Omental fat pad (tissue), 4 donors: ENCODE measurements around the gene LRRC59. TPM values are rescaled to one million over a fixed set of nuclear protein-coding genes. Genes with fewer than 3 reads are reported as not detected.

Source experiments
- ATAC-seq: fragments of 150-250 bp; one replicate; pipeline ENCODE4 v1.9.1; 2016; ENCODE audit warnings: mild to moderate bottlenecking, moderate library complexity; ENCODE audit not compliant: low FRiP score
- DNase-seq: peaks from one replicate; pipeline ENCODE4 v3.0.0-alpha.2; 2019; ENCODE audit warnings: low spot score
- total RNA-seq, 4 donors: library from RNA; depleted of rRNA; stranded (reverse); fragments of >200 nt; gene quantifications; one replicate each; pipeline ENCODE4 v1.1.0, GENCODE V29; 2016
- TF ChIP-seq, protein P1 (sequence below), 3 donors: fragments of 450-650 bp; IDR thresholded peaks; one replicate each; pipeline ENCODE4 v1.5.1; 2016 to 2017; ENCODE audit warnings: antibody characterized with exemption in 3 of 3, mild to moderate bottlenecking in 3 of 3, moderate library complexity in 2 of 3

The LRRC59 gene
- total RNA-seq, 4 donors from 2014 or later: 53.6 to 193 (median 102) TPM

DNA sequence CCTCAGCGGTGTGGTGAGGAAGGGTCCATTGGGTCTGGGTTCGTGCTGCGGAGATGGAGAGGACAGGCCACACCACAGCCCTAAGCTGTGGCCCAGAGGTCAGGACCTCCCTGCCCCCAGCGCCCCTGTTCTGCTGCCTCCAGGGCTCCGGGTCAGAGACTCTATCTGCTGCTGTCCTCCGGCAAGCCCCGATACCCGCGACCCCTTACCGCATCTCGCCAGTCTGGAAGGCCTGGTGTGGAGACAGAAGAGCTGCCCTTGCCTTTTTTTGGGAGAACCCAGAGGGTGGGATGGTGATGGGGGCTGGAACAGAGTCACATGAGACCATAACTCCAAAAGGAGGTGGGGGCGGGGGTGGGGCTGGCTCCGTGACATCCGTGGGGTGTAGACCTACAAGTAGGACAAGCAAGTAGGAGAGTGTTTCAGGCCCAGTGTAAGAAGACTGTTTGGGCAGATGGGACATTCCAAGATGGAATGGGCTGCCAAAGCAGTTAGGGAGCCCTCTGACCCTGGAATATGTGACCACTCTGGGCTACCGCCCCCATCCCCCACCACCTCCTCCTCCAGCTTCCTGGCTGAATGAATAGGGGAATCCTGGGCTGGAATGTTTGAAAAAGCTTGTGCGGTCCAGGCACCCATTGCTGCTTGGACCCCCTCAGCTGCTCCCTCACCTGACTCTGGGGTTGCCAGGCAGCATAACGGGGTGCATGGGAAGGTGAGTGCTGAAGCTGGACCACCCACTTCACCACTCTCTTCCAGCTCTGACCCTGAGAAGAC, 50.0 kb downstream of the LRRC59 start:
- TF ChIP-seq, protein P1, sequence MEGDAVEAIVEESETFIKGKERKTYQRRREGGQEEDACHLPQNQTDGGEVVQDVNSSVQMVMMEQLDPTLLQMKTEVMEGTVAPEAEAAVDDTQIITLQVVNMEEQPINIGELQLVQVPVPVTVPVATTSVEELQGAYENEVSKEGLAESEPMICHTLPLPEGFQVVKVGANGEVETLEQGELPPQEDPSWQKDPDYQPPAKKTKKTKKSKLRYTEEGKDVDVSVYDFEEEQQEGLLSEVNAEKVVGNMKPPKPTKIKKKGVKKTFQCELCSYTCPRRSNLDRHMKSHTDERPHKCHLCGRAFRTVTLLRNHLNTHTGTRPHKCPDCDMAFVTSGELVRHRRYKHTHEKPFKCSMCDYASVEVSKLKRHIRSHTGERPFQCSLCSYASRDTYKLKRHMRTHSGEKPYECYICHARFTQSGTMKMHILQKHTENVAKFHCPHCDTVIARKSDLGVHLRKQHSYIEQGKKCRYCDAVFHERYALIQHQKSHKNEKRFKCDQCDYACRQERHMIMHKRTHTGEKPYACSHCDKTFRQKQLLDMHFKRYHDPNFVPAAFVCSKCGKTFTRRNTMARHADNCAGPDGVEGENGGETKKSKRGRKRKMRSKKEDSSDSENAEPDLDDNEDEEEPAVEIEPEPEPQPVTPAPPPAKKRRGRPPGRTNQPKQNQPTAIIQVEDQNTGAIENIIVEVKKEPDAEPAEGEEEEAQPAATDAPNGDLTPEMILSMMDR (IDR thresholded peaks at IDR 0.05): no peak
- DNase-seq (no peak), ATAC-seq (peak; percentile 1)

DNA sequence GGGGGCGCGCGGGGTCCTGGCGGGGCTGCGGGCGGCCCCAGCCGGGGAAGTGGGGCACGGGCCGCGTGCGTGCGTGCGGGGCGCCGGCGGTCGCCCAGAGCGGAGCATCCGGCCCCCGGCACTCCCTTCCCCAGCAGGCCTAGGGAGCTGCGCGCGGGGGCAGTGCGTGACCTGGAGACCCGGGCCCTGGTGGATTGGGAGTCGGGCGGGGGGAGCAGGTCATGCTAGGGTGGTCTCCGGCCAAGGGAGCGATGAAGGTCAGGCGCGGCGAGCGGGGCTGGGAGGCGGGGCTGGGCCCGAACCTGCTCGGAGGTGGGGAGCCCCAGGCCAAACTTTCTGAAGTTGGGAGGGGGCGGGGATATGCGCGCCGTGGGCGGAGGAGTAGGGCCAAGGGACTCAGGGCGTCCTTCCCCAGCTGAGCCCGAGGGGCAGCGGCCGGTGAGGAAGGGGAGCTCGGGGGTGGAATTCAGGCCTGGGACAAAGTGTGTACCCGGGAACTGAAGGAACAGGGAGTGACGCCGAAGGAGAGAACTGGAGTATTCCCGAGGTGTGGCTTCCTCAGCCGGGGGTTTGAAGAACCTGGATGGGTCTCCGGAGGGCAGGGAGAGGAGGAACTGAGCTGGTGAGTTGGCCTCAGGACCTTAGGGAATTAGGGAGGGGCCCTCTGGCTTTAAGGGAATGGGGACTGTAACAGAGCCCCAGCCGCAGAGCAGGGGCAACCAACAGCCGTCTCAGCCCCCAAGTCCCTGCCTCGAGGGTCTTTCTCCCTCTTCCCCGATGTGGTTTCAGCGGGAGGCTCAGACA, 50.8 kb downstream of the LRRC59 start:
- DNase-seq: no peak
- TF ChIP-seq, protein P1 (IDR thresholded peaks at IDR 0.05): no peak
- ATAC-seq: peak; percentile 53

DNA sequence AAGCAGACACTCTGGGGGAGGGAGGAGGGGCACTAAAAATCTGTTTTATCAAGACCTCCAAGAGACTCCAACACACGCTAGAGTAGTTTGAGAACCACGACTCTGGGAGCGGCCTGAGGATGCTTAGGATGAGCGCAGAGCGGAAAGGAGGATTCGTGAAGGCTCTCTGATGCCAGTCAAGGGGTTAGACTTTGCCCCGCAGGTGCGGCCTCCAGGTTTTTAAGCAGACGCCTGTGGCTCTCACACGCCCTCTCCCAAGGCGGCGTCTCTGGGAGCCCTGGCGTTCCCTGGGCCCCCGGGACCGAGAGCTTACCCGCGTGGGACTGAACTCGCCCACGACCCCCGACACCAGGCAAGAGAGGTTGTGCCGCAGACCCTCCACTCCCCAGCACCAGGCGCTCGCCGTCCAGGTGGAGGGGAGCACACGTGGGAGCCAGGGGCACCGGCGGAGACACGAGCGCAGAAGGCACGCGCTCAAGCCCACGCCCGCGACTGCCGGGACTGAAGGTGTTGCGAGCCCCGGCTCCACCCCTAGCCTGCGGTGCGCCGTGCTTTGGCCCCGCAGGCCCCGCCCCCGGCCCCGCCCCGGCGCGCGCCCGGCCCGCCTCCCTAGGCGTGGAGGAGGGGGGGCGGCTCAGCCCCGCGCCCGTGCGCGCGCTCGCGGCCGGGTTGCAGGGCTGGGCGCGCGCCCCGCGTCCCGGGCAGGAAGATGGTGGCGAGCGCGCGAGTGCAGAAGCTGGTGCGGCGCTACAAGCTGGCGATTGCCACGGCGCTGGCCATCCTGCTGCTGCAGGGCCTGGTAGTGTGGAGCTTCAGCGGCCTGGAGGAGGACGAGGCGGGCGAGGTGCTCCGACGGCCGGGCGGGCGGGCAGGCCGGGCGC, 51.7 kb downstream of the LRRC59 start, which contains the start of gene XYLT2:
XYLT2 (plus strand) TSS at position 695 of the 881 bp plus-strand sequence; CDS start at position 710, 15 bp downstream.
- TF ChIP-seq, protein P1 (IDR thresholded peaks at IDR 0.05): no peak
- peak; percentile 91 for ATAC-seq
- peak; percentile 38 for DNase-seq

DNA sequence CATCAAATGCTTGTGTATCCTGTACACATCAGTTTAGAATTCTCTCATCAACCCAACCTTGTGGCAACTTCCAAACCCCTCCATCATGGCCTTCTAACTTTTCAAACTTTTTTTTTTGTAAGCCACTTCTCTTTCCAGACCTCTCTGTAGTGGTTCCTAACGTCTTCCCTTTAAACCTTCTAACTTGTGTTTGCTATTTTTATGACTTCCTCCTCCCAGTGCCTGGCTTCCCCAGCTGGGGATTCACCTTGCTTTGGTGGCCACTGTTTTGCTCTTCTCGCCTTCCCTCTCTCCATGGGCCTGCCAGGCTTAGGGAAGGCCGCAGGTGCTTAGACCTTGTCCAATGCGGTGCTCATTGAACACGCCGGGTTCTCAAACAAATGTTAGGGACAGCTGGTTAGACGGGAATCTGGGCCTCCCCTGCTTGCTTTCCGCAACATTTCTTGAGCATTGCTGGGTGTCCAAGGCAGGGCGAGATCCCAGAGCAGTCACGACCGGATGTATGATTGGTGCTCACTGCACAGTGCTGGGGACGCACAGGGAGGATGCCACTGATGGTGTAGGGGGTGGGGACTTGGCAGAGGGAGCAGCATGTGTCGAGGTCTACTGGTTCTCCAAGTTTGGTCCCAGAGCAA, 52.5 kb downstream of the LRRC59 start:
- TF ChIP-seq, protein P1 (IDR thresholded peaks at IDR 0.05): no peak
- DNase-seq (no peak), ATAC-seq (no peak)

DNA sequence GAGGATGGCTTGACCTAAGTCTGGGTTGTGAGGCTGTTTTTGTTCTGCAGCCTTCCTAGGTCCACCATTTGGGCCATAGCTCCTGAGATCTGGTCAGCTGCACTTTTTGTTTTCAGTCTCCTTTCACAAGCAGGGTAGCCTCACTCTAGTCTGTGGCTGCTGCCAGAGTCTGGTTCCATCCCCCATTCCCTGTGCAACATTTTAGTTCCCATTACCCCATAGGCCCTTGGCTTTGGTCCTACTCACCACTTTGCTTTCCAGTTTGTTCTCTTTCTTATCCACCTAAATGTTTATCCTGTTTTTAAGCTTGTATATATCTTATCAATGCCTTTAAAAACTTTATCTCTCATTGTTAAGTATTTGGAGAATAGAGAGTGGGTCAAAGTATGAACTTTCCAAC, 57.9 kb downstream of the LRRC59 start:
- TF ChIP-seq, protein P1 (IDR thresholded peaks at IDR 0.05): no peak
- no peak for DNase-seq
- ATAC-seq: no peak

DNA sequence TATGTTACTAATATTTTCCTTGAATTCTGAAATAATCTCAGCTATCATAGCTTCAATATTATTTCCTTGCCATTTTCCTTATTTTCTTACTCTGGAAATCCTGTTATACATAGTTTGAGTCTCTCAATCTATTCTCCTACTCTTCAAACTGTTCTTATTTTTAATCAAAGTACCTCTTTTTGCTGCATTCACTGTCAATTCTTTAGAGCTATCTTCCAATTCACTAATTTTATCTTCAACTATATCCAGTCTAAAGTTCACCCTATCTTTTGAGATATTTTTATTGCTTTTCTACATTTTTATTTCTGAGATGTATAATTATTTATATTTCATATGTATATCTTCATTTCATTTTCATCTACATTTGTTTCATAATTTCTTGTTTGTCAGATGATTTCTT, 58.7 kb downstream of the LRRC59 start:
- TF ChIP-seq, protein P1 (IDR thresholded peaks at IDR 0.05): no peak
- ATAC-seq (no peak), DNase-seq (no peak)
